Neural cell (in vitro differentiated cells): ENCODE measurements around the gene RGR. TPM values are rescaled to one million over a fixed set of nuclear protein-coding genes. Genes with fewer than 3 reads are reported as not detected.

ENCODE experiments used
- H2AFZ ChIP-seq: fragments of 200-600, 300-800 bp; sonication (generic), shearing (Covaris generic); 2 replicates; pipeline ENCODE4 v1.6.0; 2014; ENCODE audit warnings: low read depth, mild to moderate bottlenecking, antibody characterized with exemption, low read length, moderate library complexity
- H3F3A ChIP-seq: fragments of 200-600 bp; shearing (Covaris generic); 2 replicates; pipeline ENCODE4 v1.6.1; 2016; ENCODE audit warnings: mild to moderate bottlenecking, moderate library complexity, mixed read lengths, antibody characterized with exemption, low read length; ENCODE audit not compliant: insufficient read depth, poor library complexity, severe bottlenecking
- H3K27ac ChIP-seq: fragments of 200-600, 300-800 bp; sonication (generic), shearing (Covaris generic); 2 replicates; pipeline ENCODE4 v1.5.1; 2014; ENCODE audit warnings: mild to moderate bottlenecking, low read length, moderate library complexity
- H3K27me3 ChIP-seq: fragments of 300-800, 200-600 bp; sonication (generic), shearing (Covaris generic); 2 replicates; pipeline ENCODE4 v1.6.0; 2014; ENCODE audit warnings: mild to moderate bottlenecking, low read depth, low read length, moderate library complexity; ENCODE audit not compliant: insufficient read depth
- H3K36me3 ChIP-seq: fragments of 300-800, 200-600 bp; sonication (generic), shearing (Covaris generic); 2 replicates; pipeline ENCODE4 v1.5.1; 2014; ENCODE audit warnings: mild to moderate bottlenecking, antibody characterized with exemption, low read length, moderate library complexity; ENCODE audit not compliant: insufficient read depth
- H3K4me2 ChIP-seq: fragments of 300-800, 200-600 bp; sonication (generic), shearing (Covaris generic); 2 replicates; pipeline ENCODE4 v1.6.0; 2014; ENCODE audit warnings: mild to moderate bottlenecking, low read length
- H3K4me3 ChIP-seq: fragments of 300-800, 200-600 bp; sonication (generic), shearing (Covaris generic); 2 replicates; pipeline ENCODE4 v1.5.1; 2014; ENCODE audit warnings: mild to moderate bottlenecking, low read length, moderate library complexity
- H3K79me2 ChIP-seq: fragments of 200-600 bp; shearing (Covaris generic); replicated peaks from 2 replicates; pipeline ENCODE4 v1.6.0; 2014; ENCODE audit warnings: mild to moderate bottlenecking, low read length, moderate library complexity; ENCODE audit not compliant: insufficient read depth
- H3K9ac ChIP-seq: fragments of 300-800, 200-600 bp; sonication (generic), shearing (Covaris generic); 2 replicates; pipeline ENCODE4 v1.6.1; 2016; ENCODE audit warnings: mild to moderate bottlenecking, low read length, mixed read lengths
- H3K9me2 ChIP-seq: fragments of 200-600 bp; shearing (Covaris generic); 2 replicates; pipeline ENCODE4 v1.6.1; 2016; ENCODE audit warnings: mild to moderate bottlenecking, low read length, mixed read lengths; ENCODE audit not compliant: insufficient read depth
- H3K9me3 ChIP-seq: fragments of 200-600, 300-800 bp; sonication (generic), shearing (Covaris generic); 2 replicates; pipeline ENCODE4 v1.6.1; 2016; ENCODE audit warnings: mild to moderate bottlenecking, mixed run types, low read length, moderate library complexity, mixed read lengths
- H4K20me1 ChIP-seq: fragments of 200-600 bp; shearing (Covaris generic); 2 replicates; pipeline ENCODE4 v1.6.1; 2016; ENCODE audit warnings: mild to moderate bottlenecking, mixed run types; ENCODE audit not compliant: insufficient read depth
- CTCF ChIP-seq: fragments of 450-650 bp; IDR thresholded peaks from 2 replicates; pipeline ENCODE4 v1.5.1; 2014; ENCODE audit warnings: antibody characterized with exemption, mild to moderate bottlenecking, moderate library complexity; ENCODE audit not compliant: poor library complexity, severe bottlenecking
- EZH2 ChIP-seq: fragments of 200-600, 300-800 bp; shearing (Covaris generic), sonication (generic); IDR thresholded peaks from 2 replicates; pipeline ENCODE4 v1.6.1; 2014; ENCODE audit warnings: antibody characterized with exemption, low read length, borderline replicate concordance, mild to moderate bottlenecking; ENCODE audit not compliant: insufficient read depth, poor library complexity, severe bottlenecking
- MXI1 ChIP-seq: fragments of 450-650 bp; conservative IDR thresholded peaks from 2 replicates; pipeline ENCODE4 v1.6.1; 2014; ENCODE audit warnings: antibody characterized with exemption, mild to moderate bottlenecking; ENCODE audit not compliant: poor library complexity, severe bottlenecking
- POLR2AphosphoS5 ChIP-seq: IDR thresholded peaks from 2 replicates; pipeline ENCODE4 v1.6.1; 2012
- SMC3 ChIP-seq: fragments of 450-650 bp; conservative IDR thresholded peaks from 2 replicates; pipeline ENCODE4 v1.6.1; 2014; ENCODE audit warnings: antibody characterized with exemption, mild to moderate bottlenecking, moderate library complexity; ENCODE audit not compliant: poor library complexity
- polyA plus RNA-seq: library from polyadenylated mRNA; depleted of rRNA; stranded (reverse); fragments of >200 nt; gene quantifications from 2 replicates; pipeline ENCODE4 v1.2.3, GENCODE V29; 2014
- TF ChIP-seq, protein P1 (sequence below): IDR thresholded peaks from 2 replicates; pipeline ENCODE4 v1.6.1; 2012; ENCODE audit warnings: borderline replicate concordance

Gene RGR
- polyA plus RNA-seq, 1 donor from 2014 or later = not detected

GRCh38 chr10:84267503-84268126 lies 22.8 kb downstream of the RGR start:
- Histone ChIP-seq H3K9ac (no peak overlapping the region), H3K27ac (no peak overlapping the region), H3K4me2 (no peak overlapping the region), H3F3A (no peaks in the 10 kb centered on the region), H3K36me3 (no peaks in the 10 kb centered on the region), H3K27me3 (no peaks in the 10 kb centered on the region), H3K4me3 (no peak overlapping the region), H3K79me2 (no peaks in the 10 kb centered on the region), H3K9me3 (no peaks in the 10 kb centered on the region), H2AFZ (no peak overlapping the region), H4K20me1 (no peaks in the 10 kb centered on the region), H3K9me2 (no peaks in the 10 kb centered on the region)
- TF ChIP-seq SMC3 = peak; percentile 31
- no peak for TF ChIP-seq EZH2
- TF ChIP-seq CTCF = peak; percentile 43
- TF ChIP-seq POLR2AphosphoS5 = no peak

- no peak overlapping the region for H3K4me3 ChIP-seq
- TF ChIP-seq CTCF (no peak), SMC3 (no peak), MXI1 (no peak), EZH2 (no peak)
- TF ChIP-seq, protein P1, sequence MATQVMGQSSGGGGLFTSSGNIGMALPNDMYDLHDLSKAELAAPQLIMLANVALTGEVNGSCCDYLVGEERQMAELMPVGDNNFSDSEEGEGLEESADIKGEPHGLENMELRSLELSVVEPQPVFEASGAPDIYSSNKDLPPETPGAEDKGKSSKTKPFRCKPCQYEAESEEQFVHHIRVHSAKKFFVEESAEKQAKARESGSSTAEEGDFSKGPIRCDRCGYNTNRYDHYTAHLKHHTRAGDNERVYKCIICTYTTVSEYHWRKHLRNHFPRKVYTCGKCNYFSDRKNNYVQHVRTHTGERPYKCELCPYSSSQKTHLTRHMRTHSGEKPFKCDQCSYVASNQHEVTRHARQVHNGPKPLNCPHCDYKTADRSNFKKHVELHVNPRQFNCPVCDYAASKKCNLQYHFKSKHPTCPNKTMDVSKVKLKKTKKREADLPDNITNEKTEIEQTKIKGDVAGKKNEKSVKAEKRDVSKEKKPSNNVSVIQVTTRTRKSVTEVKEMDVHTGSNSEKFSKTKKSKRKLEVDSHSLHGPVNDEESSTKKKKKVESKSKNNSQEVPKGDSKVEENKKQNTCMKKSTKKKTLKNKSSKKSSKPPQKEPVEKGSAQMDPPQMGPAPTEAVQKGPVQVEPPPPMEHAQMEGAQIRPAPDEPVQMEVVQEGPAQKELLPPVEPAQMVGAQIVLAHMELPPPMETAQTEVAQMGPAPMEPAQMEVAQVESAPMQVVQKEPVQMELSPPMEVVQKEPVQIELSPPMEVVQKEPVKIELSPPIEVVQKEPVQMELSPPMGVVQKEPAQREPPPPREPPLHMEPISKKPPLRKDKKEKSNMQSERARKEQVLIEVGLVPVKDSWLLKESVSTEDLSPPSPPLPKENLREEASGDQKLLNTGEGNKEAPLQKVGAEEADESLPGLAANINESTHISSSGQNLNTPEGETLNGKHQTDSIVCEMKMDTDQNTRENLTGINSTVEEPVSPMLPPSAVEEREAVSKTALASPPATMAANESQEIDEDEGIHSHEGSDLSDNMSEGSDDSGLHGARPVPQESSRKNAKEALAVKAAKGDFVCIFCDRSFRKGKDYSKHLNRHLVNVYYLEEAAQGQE = no peak
- H3F3A ChIP-seq = no peaks in the 10 kb centered on the region
Observed at GRCh38 chr10:84269162-84269561, 24.3 kb downstream of the RGR start.

More at GRCh38 chr10:84269162-84269561, 24.3 kb downstream of the RGR start:
- H4K20me1 ChIP-seq = no peaks in the 10 kb centered on the region
- no peaks in the 10 kb centered on the region for H3K36me3 ChIP-seq
- no peak overlapping the region for H2AFZ ChIP-seq
- H3K27ac ChIP-seq = no peak overlapping the region
- no peaks in the 10 kb centered on the region for H3K9me3 ChIP-seq
- H3K79me2 ChIP-seq = no peaks in the 10 kb centered on the region
- no peaks in the 10 kb centered on the region for H3K27me3 ChIP-seq
- no peak overlapping the region for H3K9ac ChIP-seq
- no peak overlapping the region for H3K4me2 ChIP-seq
- H3K9me2 ChIP-seq = no peaks in the 10 kb centered on the region
